CD14-positive monocyte (primary cell): ENCODE data around the gene SCAP. TPM values are rescaled to one million over a fixed set of nuclear protein-coding genes. Genes with fewer than 3 reads are reported as not detected.

ENCODE experiments used
- DNase-seq, 3 donors: peaks; one replicate each; pipeline ENCODE4 v3.0.0-alpha.2; 2011 to 2022
- H2AFZ ChIP-seq: 2 replicates; pipeline ENCODE4 v1.6.0; 2012; ENCODE audit warnings: mild to moderate bottlenecking, low read depth, low read length, inconsistent platforms; ENCODE audit not compliant: insufficient read depth, poor library complexity, severe bottlenecking
- H3K27ac ChIP-seq, 2 donors: 1 replicate in 1 of 2; 2 replicates in 1 of 2; pipeline ENCODE4 v1.5.1; 2012 to 2013; ENCODE audit warnings: low read length in 2 of 2, control low read depth in 1 of 2, inconsistent platforms in 1 of 2, low read depth in 1 of 2, mild to moderate bottlenecking in 1 of 2
- H3K27me3 ChIP-seq, 2 donors: one replicate each; pipeline versions ENCODE4 v1.6.0 to v1.6.1; 2011 to 2013; ENCODE audit warnings: low read length in 2 of 2; ENCODE audit not compliant: control insufficient read depth in 2 of 2, insufficient read depth in 2 of 2
- H3K36me3 ChIP-seq, 2 donors: replicated peaks in 1 of 2; 1 replicate in 1 of 2; 2 replicates in 1 of 2; pipeline versions ENCODE4 v1.5.1 to v1.6.1; 2012 to 2013; ENCODE audit warnings: low read length in 2 of 2, control low read depth in 1 of 2, inconsistent platforms in 1 of 2, mild to moderate bottlenecking in 1 of 2; ENCODE audit not compliant: insufficient read depth in 2 of 2, control insufficient read depth in 1 of 2
- H3K4me1 ChIP-seq, 2 donors: 1 replicate in 1 of 2; 2 replicates in 1 of 2; pipeline versions ENCODE4 v1.5.1 to v1.6.1; 2012 to 2013; ENCODE audit warnings: low read length in 2 of 2, control low read depth in 1 of 2, inconsistent platforms in 1 of 2, mild to moderate bottlenecking in 1 of 2, moderate library complexity in 1 of 2; ENCODE audit not compliant: insufficient read depth in 2 of 2, control insufficient read depth in 1 of 2
- H3K4me2 ChIP-seq: replicated peaks from 2 replicates; pipeline ENCODE3; 2012; ENCODE audit warnings: low read length, moderate library complexity, mild to moderate bottlenecking; ENCODE audit not compliant: poor library complexity, severe bottlenecking; ENCODE audit errors: extremely low read depth
- H3K4me3 ChIP-seq, 3 experiments: fragments of 200-600 bp in 1 of 3; sonication (generic) in 1 of 3; replicated peaks in 1 of 3; 1 replicate in 2 of 3; 2 replicates in 1 of 3; pipeline ENCODE4 v1.5.1; 2011 to 2013; ENCODE audit warnings: low read length in 3 of 3, mild to moderate bottlenecking in 3 of 3, control low read depth in 2 of 3, low read depth in 2 of 3, inconsistent platforms in 1 of 3, moderate library complexity in 1 of 3
- H3K79me2 ChIP-seq: 2 replicates; pipeline ENCODE4 v1.6.0; 2012; ENCODE audit warnings: mild to moderate bottlenecking, control low read depth, inconsistent platforms, low read length, moderate library complexity; ENCODE audit not compliant: insufficient read depth
- H3K9ac ChIP-seq: 2 replicates; pipeline ENCODE4 v1.6.0; 2017; ENCODE audit warnings: low read length, mild to moderate bottlenecking; ENCODE audit not compliant: insufficient read depth, poor library complexity, severe bottlenecking
- H3K9me3 ChIP-seq, 2 donors: replicated peaks in 1 of 2; 1 replicate in 1 of 2; 2 replicates in 1 of 2; pipeline versions ENCODE4 v1.5.1 to v1.6.1; 2012 to 2013; ENCODE audit warnings: low read length in 2 of 2, control low read depth in 1 of 2; ENCODE audit not compliant: control insufficient read depth in 1 of 2, insufficient read depth in 1 of 2
- H4K20me1 ChIP-seq: 2 replicates; pipeline ENCODE4 v1.6.0; 2012; ENCODE audit warnings: mild to moderate bottlenecking, low read length, control low read depth, moderate library complexity; ENCODE audit not compliant: insufficient read depth
- H3K27ac Mint-ChIP-seq, 7 donors: one replicate each; pipeline ENCODE4 v1.8.0; 2020; ENCODE audit warnings: mild to moderate bottlenecking in 7 of 7, mixed read lengths in 7 of 7, moderate library complexity in 6 of 7, inconsistent platforms in 2 of 7
- H3K27me3 Mint-ChIP-seq, 3 donors: one replicate each; pipeline ENCODE4 v1.8.0; 2021 to 2022; ENCODE audit warnings: low read depth in 3 of 3, mild to moderate bottlenecking in 3 of 3, mixed read lengths in 3 of 3, moderate library complexity in 3 of 3, inconsistent platforms in 1 of 3
- H3K36me3 Mint-ChIP-seq, 2 donors: one replicate each; pipeline ENCODE4 v1.8.0; 2020; ENCODE audit warnings: mixed read lengths in 2 of 2, inconsistent platforms in 1 of 2, mild to moderate bottlenecking in 1 of 2
- H3K4me1 Mint-ChIP-seq: one replicate; pipeline ENCODE4 v1.8.0; 2020; ENCODE audit warnings: mild to moderate bottlenecking, mixed read lengths
- H3K4me3 Mint-ChIP-seq, 2 donors: one replicate each; pipeline ENCODE4 v1.8.0; 2020; ENCODE audit warnings: mild to moderate bottlenecking in 2 of 2, mixed read lengths in 2 of 2, moderate library complexity in 1 of 2
- H3K9me3 Mint-ChIP-seq, 7 donors: one replicate each; pipeline ENCODE4 v1.8.0; 2020 to 2022; ENCODE audit warnings: mixed read lengths in 7 of 7, mild to moderate bottlenecking in 6 of 7, moderate library complexity in 6 of 7, inconsistent platforms in 2 of 7
- CTCF ChIP-seq: fragments of 200-600 bp; IDR thresholded peaks from one replicate; pipeline ENCODE4 v1.8.0; 2022; ENCODE audit warnings: antibody characterized with exemption, mild to moderate bottlenecking
- WGBS: methylation state at CpG from one replicate; pipeline ENCODE4 v1.1.5; 2013; ENCODE audit warnings: missing lambda C conversion rate; ENCODE audit not compliant: insufficient coverage; 5-methylcytosine and 5-hydroxymethylcytosine counted together
- intact Hi-C, 2 donors: fragments of 100-400 bp; cut with micrococcal nuclease; formaldehyde crosslinking; loops; one replicate each; pipeline versions ENCODE4 v1.15.0 to v1.15.1; 2023
- polyA plus RNA-seq, 3 donors: library from polyadenylated mRNA; depleted of rRNA in 1 of 3; unstranded in 2 of 3; stranded (reverse) in 1 of 3; fragments of 300-500 nt in 2 of 3; fragments of >200 nt in 1 of 3; fragmentation: Illumina TruSeq in 2 of 3; gene quantifications; 1 replicate in 2 of 3; 2 replicates in 1 of 3; pipeline ENCODE4 v1.2.3, GENCODE V29; 2012 to 2021

The SCAP gene
- polyA plus RNA-seq, 3 donors, result 26.3 to 27.8 (median 27.7) TPM

- H3K79me2 ChIP-seq, result peaks cover 40% of the 10 kb centered on the region
- peak overlapping the region; percentile 73 for H3K9ac ChIP-seq
- TF ChIP-seq CTCF, result no peak
- peaks cover 0 to 1% (median 0%) of the 10 kb centered on the region in 7 donors for H3K9me3 Mint-ChIP-seq
- H3K36me3 ChIP-seq, result no peaks in the 10 kb centered on the region
- peaks cover 37% of the 10 kb centered on the region for H4K20me1 ChIP-seq
- peak overlapping the region; percentile 78 to 82 for H3K4me3 Mint-ChIP-seq
- peaks cover 16 to 23% of the 10 kb centered on the region in 2 donors for H3K4me1 ChIP-seq
- peak overlapping the region; percentile 92 for H2AFZ ChIP-seq
- H3K4me1 Mint-ChIP-seq, result peaks cover 20% of the 10 kb centered on the region
- no peaks in the 10 kb centered on the region for H3K27me3 ChIP-seq
- no peaks in the 10 kb centered on the region for H3K9me3 ChIP-seq
- DNase-seq, result no peak
- H3K27me3 Mint-ChIP-seq, result no peaks in the 10 kb centered on the region
- H3K27ac ChIP-seq, result peak overlapping the region in 1 of 2 donors; percentile 43
- peak overlapping the region in 2 of 3 experiments; percentile 89 for H3K4me3 ChIP-seq
- H3K4me2 ChIP-seq, result peak overlapping the region; percentile 84
- intact Hi-C loops, result loop anchor here (1.0 to 5.0 kb wide), 3 partner anchors 36 to 55 kb away; partner anchors contain the start of gene ELP6 (in 2 of the 2)
- H3K27ac Mint-ChIP-seq, result peak overlapping the region in 3 of 7 donors; percentile 12 to 75 (median 74)
- H3K36me3 Mint-ChIP-seq, result peaks cover 0 to 3% of the 10 kb centered on the region in 2 donors
- WGBS, result 100% methylated on average over 1 of the region's 5 CpGs
These were observed 537 bp upstream of the SCAP start for GRCh38 chr3:47476330-47476626.

- peak overlapping the region; percentile 82 to 92 for H3K4me3 Mint-ChIP-seq
- Histone ChIP-seq H4K20me1 (peaks cover 48% of the 10 kb centered on the region), H3K79me2 (peaks cover 52% of the 10 kb centered on the region), H3K4me2 (peak overlapping the region; percentile 84), H3K36me3 (no peaks in the 10 kb centered on the region), H3K9ac (peak overlapping the region; percentile 73), H3K27ac (peak overlapping the region in 1 of 2 donors; percentile 43), H3K4me1 (peaks cover 16 to 23% of the 10 kb centered on the region in 2 donors), H3K27me3 (no peaks in the 10 kb centered on the region), H3K9me3 (no peaks in the 10 kb centered on the region), H2AFZ (peak overlapping the region; percentile 92), H3K4me3 (peak overlapping the region; percentile 83 to 89 (median 89))
- peaks cover 22% of the 10 kb centered on the region for H3K4me1 Mint-ChIP-seq
- peaks cover 0 to 1% (median 0%) of the 10 kb centered on the region in 7 donors for H3K9me3 Mint-ChIP-seq
- H3K27ac Mint-ChIP-seq, result peak overlapping the region in 6 of 7 donors; percentile 40 to 80 (median 60)
- H3K36me3 Mint-ChIP-seq, result peaks cover 0 to 3% of the 10 kb centered on the region in 2 donors
- H3K27me3 Mint-ChIP-seq, result no peaks in the 10 kb centered on the region
- intact Hi-C loops, result loop anchor here (5.0 kb wide), 1 partner anchor 37 kb away; the partner anchor contains the start of gene ELP6 (in 2 of the 2)
- TF ChIP-seq CTCF, result no peak
- DNase-seq, result no peak
- WGBS, result 1% methylated on average over 16 of the region's 24 CpGs
These were observed 642 bp downstream of the SCAP start for GRCh38 chr3:47475029-47475569.
